Esophagus muscularis mucosa (tissue), 4 donors: ENCODE results near the gene CD8B2. TPM values are rescaled to one million over a fixed set of nuclear protein-coding genes. Genes with fewer than 3 reads are reported as not detected.
"Not testable (repeated sequence)": the region's sequence is repeated elsewhere in the genome, so short reads cannot be mapped to it uniquely, and the experiment has no call there.

ENCODE experiments used
- DNase-seq: peaks from one replicate; pipeline ENCODE4 v3.0.0-alpha.2; 2017; ENCODE audit errors: extremely low spot score
- H3K27ac ChIP-seq, 4 donors: fragments of 200-600 bp; sonication (generic); replicated peaks in 1 of 4; 1 replicate in 3 of 4; 2 replicates in 1 of 4; pipeline ENCODE4 v1.5.1; 2016 to 2019; ENCODE audit warnings: mild to moderate bottlenecking in 1 of 4
- H3K27me3 ChIP-seq, 4 donors: fragments of 200-600 bp; sonication (generic); one replicate each; pipeline versions ENCODE4 v1.5.1 to v1.6.0; 2016 to 2019
- H3K36me3 ChIP-seq, 4 donors: fragments of 200-600 bp; sonication (generic); one replicate each; pipeline ENCODE4 v1.5.1; 2016 to 2019
- H3K4me1 ChIP-seq, 4 donors: fragments of 200-600 bp; sonication (generic); one replicate each; pipeline ENCODE4 v1.5.1; 2016 to 2019
- H3K4me3 ChIP-seq, 4 donors: fragments of 200-600 bp; sonication (generic); 1 replicate in 2 of 4; 2 replicates in 2 of 4; pipeline ENCODE4 v1.5.1; 2016 to 2019; ENCODE audit warnings: mild to moderate bottlenecking in 4 of 4, moderate library complexity in 1 of 4
- H3K9me3 ChIP-seq, 4 donors: fragments of 200-600 bp; sonication (generic); 1 replicate in 3 of 4; 2 replicates in 1 of 4; pipeline ENCODE4 v1.5.1; 2016 to 2019
- EP300 ChIP-seq: sonication (generic); formaldehyde crosslinking; IDR thresholded peaks from one replicate; pipeline ENCODE4 v1.6.1; 2017; ENCODE audit warnings: antibody characterized with exemption
- POLR2A ChIP-seq: fragments of 450-650 bp; IDR thresholded peaks from one replicate; pipeline ENCODE4 v1.6.1; 2017; ENCODE audit warnings: antibody characterized with exemption, moderate library complexity, mild to moderate bottlenecking, low read depth
- POLR2AphosphoS5 ChIP-seq, 2 donors: sonication (generic); formaldehyde crosslinking; IDR thresholded peaks; one replicate each; pipeline ENCODE4 v1.6.1; 2017; ENCODE audit warnings: antibody characterized with exemption in 2 of 2
- WGBS: methylation state at CpG from one replicate; pipeline ENCODE4 v1.1.5; 2018; 5-methylcytosine and 5-hydroxymethylcytosine counted together
- intact Hi-C: fragments of 100-400 bp; cut with DNase I; formaldehyde crosslinking; loops from one replicate; pipeline ENCODE4 v1.15.1; 2023
- total RNA-seq, 4 donors: library from RNA; depleted of rRNA; stranded (reverse); fragments of >200 nt; gene quantifications; one replicate each; pipeline versions ENCODE4 v1.1.0 to v1.2.1, GENCODE V29; 2016
- TF ChIP-seq, protein P1 (sequence below), 3 experiments: fragments of 200-600 bp in 2 of 3; fragments of 450-650 bp in 1 of 3; sonication (generic) in 2 of 3; IDR thresholded peaks; one replicate each; pipeline ENCODE4 v1.5.1; 2017 to 2019; ENCODE audit warnings: antibody characterized with exemption in 3 of 3, mild to moderate bottlenecking in 2 of 3, moderate library complexity in 1 of 3

Gene CD8B2
- total RNA-seq, 4 donors from 2014 or later, result 0.13 TPM; not detected in 3

DNA sequence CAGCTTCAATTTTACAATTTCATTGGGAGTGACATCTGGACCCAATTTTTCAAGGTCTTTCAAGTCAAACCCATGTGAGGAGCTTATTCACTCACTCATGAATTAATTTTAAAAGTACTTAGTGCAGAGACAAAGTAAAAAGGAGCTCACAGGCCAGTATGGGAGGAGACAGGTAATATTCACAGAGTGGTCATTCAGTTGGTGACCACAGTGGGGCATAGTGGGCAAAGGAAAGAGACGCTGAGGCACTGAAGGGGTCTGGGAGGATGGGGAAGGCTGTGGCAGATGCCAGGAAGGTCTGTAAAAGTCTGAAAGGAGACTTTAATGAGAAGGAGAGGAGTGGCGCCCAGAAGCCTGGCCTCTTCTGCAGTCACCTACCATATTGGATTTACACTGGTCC is 76.0 kb downstream of the CD8B2 start:
- Histone ChIP-seq H3K36me3 (no peaks in the 10 kb centered on the region), H3K27me3 (no peaks in the 10 kb centered on the region), H3K4me3 (no peak overlapping the region), H3K9me3 (no peaks in the 10 kb centered on the region), H3K27ac (peak overlapping the region; percentile 54 to 69 (median 62)), H3K4me1 (peaks cover 23 to 58% (median 50%) of the 10 kb centered on the region in 4 donors)
- TF ChIP-seq, protein P1, sequence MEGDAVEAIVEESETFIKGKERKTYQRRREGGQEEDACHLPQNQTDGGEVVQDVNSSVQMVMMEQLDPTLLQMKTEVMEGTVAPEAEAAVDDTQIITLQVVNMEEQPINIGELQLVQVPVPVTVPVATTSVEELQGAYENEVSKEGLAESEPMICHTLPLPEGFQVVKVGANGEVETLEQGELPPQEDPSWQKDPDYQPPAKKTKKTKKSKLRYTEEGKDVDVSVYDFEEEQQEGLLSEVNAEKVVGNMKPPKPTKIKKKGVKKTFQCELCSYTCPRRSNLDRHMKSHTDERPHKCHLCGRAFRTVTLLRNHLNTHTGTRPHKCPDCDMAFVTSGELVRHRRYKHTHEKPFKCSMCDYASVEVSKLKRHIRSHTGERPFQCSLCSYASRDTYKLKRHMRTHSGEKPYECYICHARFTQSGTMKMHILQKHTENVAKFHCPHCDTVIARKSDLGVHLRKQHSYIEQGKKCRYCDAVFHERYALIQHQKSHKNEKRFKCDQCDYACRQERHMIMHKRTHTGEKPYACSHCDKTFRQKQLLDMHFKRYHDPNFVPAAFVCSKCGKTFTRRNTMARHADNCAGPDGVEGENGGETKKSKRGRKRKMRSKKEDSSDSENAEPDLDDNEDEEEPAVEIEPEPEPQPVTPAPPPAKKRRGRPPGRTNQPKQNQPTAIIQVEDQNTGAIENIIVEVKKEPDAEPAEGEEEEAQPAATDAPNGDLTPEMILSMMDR (IDR thresholded peaks at IDR 0.05), result peak in 1 of 3 experiments; percentile 23
- TF ChIP-seq POLR2AphosphoS5 (IDR thresholded peaks at IDR 0.05), result no peak
- 69% methylated on average over 2 of the region's 2 CpGs for WGBS
- intact Hi-C loops, result no loop called here
- no peak for DNase-seq

DNA sequence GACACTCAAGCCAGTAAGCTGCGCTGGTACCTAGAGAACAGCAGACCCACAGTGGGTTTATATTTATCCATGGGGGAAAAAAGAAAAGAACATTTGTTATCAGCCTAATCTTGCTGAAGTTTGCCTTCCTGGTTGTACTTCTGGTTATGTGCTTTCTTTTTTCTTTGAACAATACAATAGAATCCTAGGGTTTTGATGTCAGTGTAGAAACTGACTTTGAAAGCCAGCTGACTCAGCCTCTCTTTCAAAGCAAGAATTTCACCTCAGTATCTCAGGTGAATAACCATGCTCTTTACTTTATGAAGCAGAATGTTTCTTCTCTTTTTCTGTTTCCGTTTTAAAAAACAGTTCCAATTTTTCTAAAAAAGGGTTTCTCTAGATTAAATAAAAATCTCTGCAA is 78.4 kb downstream of the CD8B2 start:
- 64% methylated on average over 2 of the region's 2 CpGs for WGBS
- Histone ChIP-seq H3K4me3 (no peak overlapping the region), H3K36me3 (no peaks in the 10 kb centered on the region), H3K9me3 (no peaks in the 10 kb centered on the region), H3K27me3 (no peaks in the 10 kb centered on the region), H3K4me1 (peaks cover 25 to 49% (median 33%) of the 10 kb centered on the region in 4 donors), H3K27ac (no peak overlapping the region)
- no peak for TF ChIP-seq EP300
- TF ChIP-seq, protein P1 (IDR thresholded peaks at IDR 0.05), result no peak
- TF ChIP-seq POLR2AphosphoS5 (IDR thresholded peaks at IDR 0.05), result no peak
- no peak for TF ChIP-seq POLR2A
- DNase-seq, result no peak
- intact Hi-C loops, result no loop called here

DNA sequence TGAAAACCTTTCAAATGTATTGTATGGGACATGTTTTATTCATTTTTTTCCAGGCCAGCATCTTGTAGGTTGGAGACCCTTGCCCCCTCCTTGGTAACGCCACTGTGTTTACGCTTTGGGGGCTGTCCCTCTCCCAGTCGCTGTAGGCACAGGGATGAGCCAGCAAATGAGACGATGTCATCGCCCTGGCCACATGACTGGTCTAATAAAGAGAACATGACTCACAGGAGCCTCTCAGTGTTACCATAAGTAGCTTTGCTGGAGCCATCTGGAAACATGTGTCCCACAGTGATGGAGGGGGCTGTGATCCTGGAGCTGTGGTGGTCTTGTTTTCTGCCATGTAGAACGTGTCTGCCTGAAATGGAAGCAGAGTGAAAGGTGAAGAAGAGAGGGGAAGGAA is 78.9 kb downstream of the CD8B2 start:
- Histone ChIP-seq H3K27ac (no peak overlapping the region), H3K36me3 (no peaks in the 10 kb centered on the region), H3K4me1 (peaks cover 25 to 44% (median 28%) of the 10 kb centered on the region in 4 donors), H3K9me3 (no peaks in the 10 kb centered on the region), H3K4me3 (no peak overlapping the region), H3K27me3 (no peaks in the 10 kb centered on the region)
- no peak for DNase-seq
- intact Hi-C loops, result no loop called here
- TF ChIP-seq EP300 (no peak), POLR2AphosphoS5 (IDR thresholded peaks at IDR 0.05) (peak in 1 of 2 donors; percentile 20), POLR2A (no peak)
- TF ChIP-seq, protein P1 (IDR thresholded peaks at IDR 0.05), result no peak
- 64% methylated on average over 6 of the region's 6 CpGs for WGBS

DNA sequence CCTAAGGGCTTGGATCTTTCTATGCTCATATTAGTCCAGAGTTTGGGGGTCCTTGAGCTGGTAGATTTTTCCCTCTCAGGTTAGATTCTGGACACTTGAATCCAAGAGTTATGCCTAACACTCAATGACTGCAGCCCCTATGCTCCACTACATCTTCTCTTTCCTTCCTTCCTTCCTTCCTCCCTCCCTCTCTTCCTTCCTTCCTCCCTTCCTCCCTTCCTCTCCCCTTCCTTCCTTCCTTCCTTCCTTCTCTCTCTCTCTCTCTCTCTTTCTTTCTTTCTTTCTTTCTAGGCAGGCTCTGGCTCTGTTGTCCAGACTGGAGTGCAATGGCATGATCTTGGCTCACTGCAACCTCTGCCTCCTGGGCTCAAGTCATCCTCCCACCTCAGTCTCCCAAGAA is 79.3 kb downstream of the CD8B2 start:
- DNase-seq, H3K27ac ChIP-seq, H3K4me3 ChIP-seq, H3K36me3 ChIP-seq, H3K27me3 ChIP-seq, H3K9me3 ChIP-seq, intact Hi-C loops: not testable (repeated sequence)
- peaks cover 22 to 40% (median 24%) of the 10 kb centered on the region in 4 donors for H3K4me1 ChIP-seq

DNA sequence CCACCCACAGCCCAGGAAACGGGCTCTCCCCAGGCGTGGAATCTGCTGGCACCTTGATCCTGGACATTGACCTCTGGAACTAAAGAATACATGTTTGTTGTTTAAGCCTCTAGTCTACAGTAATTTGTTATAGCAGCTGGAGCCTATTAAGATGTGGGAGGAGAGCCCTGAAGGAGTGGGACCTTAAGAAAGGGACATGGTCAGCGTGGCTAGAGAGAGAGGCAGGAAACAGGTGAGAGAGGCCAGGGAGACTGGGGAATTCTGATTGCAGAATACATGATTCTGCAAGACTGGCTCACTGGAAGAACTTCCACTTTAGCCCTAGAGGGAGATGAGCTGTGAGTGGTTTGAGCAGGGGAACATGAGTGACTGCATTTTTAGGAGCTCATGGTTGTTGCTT is 83.2 kb downstream of the CD8B2 start:
- Histone ChIP-seq H3K27me3 (no peaks in the 10 kb centered on the region), H3K27ac (no peak overlapping the region), H3K36me3 (no peaks in the 10 kb centered on the region), H3K4me1 (peaks cover 0 to 10% (median 3%) of the 10 kb centered on the region in 4 donors), H3K9me3 (no peaks in the 10 kb centered on the region), H3K4me3 (no peak overlapping the region)
- intact Hi-C loops, result no loop called here
- 76% methylated on average over 3 of the region's 3 CpGs for WGBS
- no peak for DNase-seq
- TF ChIP-seq POLR2AphosphoS5 (IDR thresholded peaks at IDR 0.05) (no peak), EP300 (no peak), POLR2A (no peak)
- TF ChIP-seq, protein P1 (IDR thresholded peaks at IDR 0.05), result no peak

Other genes with a start within 250 kb of the CD8B2 start
- gene RGPD3, start 19.0 kb upstream of the CD8B2 start, total RNA-seq, result under 1 TPM; 0.33 to 0.46 (median 0.43) TPM